HepG2 (cell line): Measurements from ENCODE around the gene PLK3. TPM values are rescaled to one million over a fixed set of nuclear protein-coding genes. Genes with fewer than 3 reads are reported as not detected.
A peak's percentile ranks its signal among the peaks of the same experiment; 100 is the strongest.

Experiments used
- FOXP1 ChIP-seq, 2 experiments: fragments of 450-650 bp in 1 of 2; IDR thresholded peaks; 2 replicates each; pipeline ENCODE4 v1.6.1; 2017 to 2018; ENCODE audit warnings: antibody characterized with exemption in 1 of 2
- GZF1 ChIP-seq: sonication (generic); formaldehyde crosslinking; IDR thresholded peaks from 2 replicates; pipeline ENCODE4 v1.5.1; 2020; ENCODE audit warnings: mild to moderate bottlenecking, missing genetic modification reagents
- HCFC1 ChIP-seq: fragments of 150-350 bp; IDR thresholded peaks from 2 replicates; pipeline ENCODE4 v1.6.1; 2014; ENCODE audit warnings: low read depth, low read length
- MAFF ChIP-seq: IDR thresholded peaks from 2 replicates; pipeline ENCODE4 v1.6.1; 2011; ENCODE audit warnings: low read depth, low read length, improper control_type of control experiment
- MYNN ChIP-seq: sonication (generic); formaldehyde crosslinking; IDR thresholded peaks from 2 replicates; pipeline ENCODE4 v1.4.0; 2020; ENCODE audit warnings: mild to moderate bottlenecking, low read depth, missing genetic modification reagents
- NONO ChIP-seq, 2 experiments: fragments of 450-650 bp in 1 of 2; sonication (generic) in 1 of 2; formaldehyde crosslinking in 1 of 2; IDR thresholded peaks in 1 of 2; conservative IDR thresholded peaks in 1 of 2; 2 replicates each; pipeline versions ENCODE4 v1.6.1 to v1.8.0; 2017 to 2022; ENCODE audit warnings: mild to moderate bottlenecking in 1 of 2, missing genetic modification reagents in 1 of 2, moderate library complexity in 1 of 2
- PAF1 ChIP-seq: IDR thresholded peaks from 2 replicates; pipeline ENCODE4 v1.6.1; 2016; ENCODE audit warnings: missing genetic modification reagents, missing compliant biosample characterization
- SCMH1 ChIP-seq: sonication (generic); formaldehyde crosslinking; IDR thresholded peaks from 2 replicates; pipeline ENCODE4 v1.9.0; 2021; ENCODE audit warnings: missing genetic modification reagents, mild to moderate bottlenecking, borderline replicate concordance
- SIN3B ChIP-seq: fragments of 150-350 bp; IDR thresholded peaks from 2 replicates; pipeline ENCODE4 v1.6.1; 2014; ENCODE audit warnings: low read length
- TBP ChIP-seq: sonication (generic); formaldehyde crosslinking; IDR thresholded peaks from 2 replicates; pipeline ENCODE4 v1.5.0; 2020; ENCODE audit warnings: missing genetic modification reagents
- TBX3 ChIP-seq: fragments of 450-650 bp; IDR thresholded peaks from 2 replicates; pipeline ENCODE4 v1.6.1; 2017; ENCODE audit warnings: antibody characterized with exemption, mild to moderate bottlenecking, inconsistent platforms, borderline replicate concordance
- TOPORS ChIP-seq: sonication (generic); formaldehyde crosslinking; IDR thresholded peaks from 2 replicates; pipeline ENCODE4 v1.8.0; 2023; ENCODE audit warnings: mild to moderate bottlenecking, missing genetic modification reagents
- ZBTB21 ChIP-seq: sonication (generic); formaldehyde crosslinking; IDR thresholded peaks from 2 replicates; pipeline ENCODE4 v1.4.0; 2020; ENCODE audit warnings: missing genetic modification reagents
- ZNF12 ChIP-seq: sonication (generic); formaldehyde crosslinking; IDR thresholded peaks from 2 replicates; pipeline ENCODE4 v1.5.0; 2020; ENCODE audit warnings: missing genetic modification reagents
- ZNF510 ChIP-seq: sonication (generic); formaldehyde crosslinking; IDR thresholded peaks from 2 replicates; pipeline ENCODE4 v1.4.0; 2020; ENCODE audit warnings: low read depth, mild to moderate bottlenecking, missing genetic modification reagents
- ZNF557 ChIP-seq: sonication (generic); formaldehyde crosslinking; IDR thresholded peaks from 2 replicates; pipeline ENCODE4 v1.4.0; 2020; ENCODE audit warnings: missing genetic modification reagents
- polyA plus RNA-seq, 8 experiments: library from polyadenylated mRNA; depleted of rRNA in 3 of 8; stranded (reverse) in 7 of 8; unstranded in 1 of 8; fragments of >200 nt; fragmentation: Illumina TruSeq in 4 of 8; extraction: Trizol in 4 of 8; gene quantifications; 2 replicates each; pipeline versions ENCODE4 v1.2.1 to v1.2.3, GENCODE V29; 2011 to 2016; ENCODE audit warnings: low read depth in 4 of 8, missing spikeins in 1 of 8, mixed read lengths in 1 of 8; ENCODE audit not compliant: insufficient read depth in 1 of 8
- total RNA-seq, 5 experiments: library from RNA; depleted of rRNA; stranded (reverse); fragments of >200 nt; fragmentation: Illumina TruSeq; extraction: Trizol; gene quantifications; 2 replicates each; pipeline ENCODE4 v1.2.3, GENCODE V29; 2016; ENCODE audit warnings: low read depth in 1 of 5
- TF ChIP-seq, protein P1 (sequence below): sonication (generic); formaldehyde crosslinking; IDR thresholded peaks from 2 replicates; pipeline ENCODE4 v1.4.0; 2020; ENCODE audit warnings: missing genetic modification reagents
- TF ChIP-seq, protein P2 (sequence below): IDR thresholded peaks from 2 replicates; pipeline ENCODE4 v1.6.1; 2016; ENCODE audit warnings: mild to moderate bottlenecking
- TF ChIP-seq, protein P3 (sequence below): sonication (generic); formaldehyde crosslinking; IDR thresholded peaks from 2 replicates; pipeline ENCODE4 v1.9.0; 2022; ENCODE audit warnings: missing genetic modification reagents, mild to moderate bottlenecking, borderline replicate concordance
- TF ChIP-seq, protein P4 (sequence below): sonication (generic); formaldehyde crosslinking; IDR thresholded peaks from 2 replicates; pipeline ENCODE4 v1.4.0; 2020; ENCODE audit warnings: mild to moderate bottlenecking, missing genetic modification reagents

The PLK3 gene
- total and polyA plus RNA-seq, 2 of the 13 experiments (the other 11 are each of a cell fraction or from before 2014, with no cell fraction given) = 9.8 to 16.9 TPM

DNA sequence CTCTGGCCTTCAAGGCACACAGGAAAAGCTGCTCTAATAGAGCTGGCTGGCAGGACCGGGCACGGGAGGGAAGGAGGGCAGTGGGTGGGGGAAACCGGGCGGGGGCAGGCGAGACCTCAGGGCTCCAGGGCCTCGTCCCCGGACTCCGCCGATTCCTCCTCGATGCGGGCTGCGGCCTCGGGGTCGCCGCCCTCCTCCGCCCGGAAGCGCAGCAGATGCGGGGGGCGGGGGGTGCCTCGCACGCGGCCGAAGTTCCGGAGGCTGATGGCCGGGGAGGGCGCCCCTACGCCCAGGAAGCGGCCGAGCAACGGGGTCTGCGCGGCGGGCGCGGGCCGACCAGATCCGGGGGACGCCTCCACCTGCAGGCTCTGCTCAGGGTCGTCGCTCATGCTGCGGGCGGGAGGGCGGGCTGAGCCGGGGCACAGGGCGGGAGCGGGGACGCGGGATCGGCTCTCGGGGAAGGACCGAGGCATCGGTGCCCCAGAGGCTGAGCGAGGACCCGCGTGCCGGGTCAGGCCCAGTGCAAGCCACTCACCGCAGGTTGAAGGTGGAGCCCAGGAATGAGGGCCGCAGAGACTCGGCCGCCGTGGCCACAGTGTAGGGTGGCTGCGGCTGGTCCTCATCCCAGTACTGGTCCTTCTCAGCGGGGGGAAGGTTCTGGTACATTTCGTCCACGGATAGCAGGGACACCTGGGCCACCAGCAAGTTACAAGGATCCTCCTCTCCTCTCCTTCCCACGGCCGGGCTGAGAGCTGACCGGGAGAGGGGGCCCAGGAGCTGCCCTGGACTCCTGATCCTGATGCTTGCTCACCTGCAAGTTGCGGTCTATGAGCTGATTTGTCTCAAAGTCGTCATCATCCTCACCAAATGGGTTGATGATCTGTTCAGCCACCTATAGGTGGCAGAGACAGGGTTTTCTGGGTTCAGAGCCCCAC is 15.8 kb upstream of the PLK3 start (continued):
- TF ChIP-seq, protein P1, sequence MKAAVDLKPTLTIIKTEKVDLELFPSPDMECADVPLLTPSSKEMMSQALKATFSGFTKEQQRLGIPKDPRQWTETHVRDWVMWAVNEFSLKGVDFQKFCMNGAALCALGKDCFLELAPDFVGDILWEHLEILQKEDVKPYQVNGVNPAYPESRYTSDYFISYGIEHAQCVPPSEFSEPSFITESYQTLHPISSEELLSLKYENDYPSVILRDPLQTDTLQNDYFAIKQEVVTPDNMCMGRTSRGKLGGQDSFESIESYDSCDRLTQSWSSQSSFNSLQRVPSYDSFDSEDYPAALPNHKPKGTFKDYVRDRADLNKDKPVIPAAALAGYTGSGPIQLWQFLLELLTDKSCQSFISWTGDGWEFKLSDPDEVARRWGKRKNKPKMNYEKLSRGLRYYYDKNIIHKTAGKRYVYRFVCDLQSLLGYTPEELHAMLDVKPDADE (CRISPR knock-in tag) = no peak
- no peak for TF ChIP-seq ZNF557
- TF ChIP-seq MYNN = no peak
- TF ChIP-seq MAFF = no peak
- no peak for TF ChIP-seq SIN3B
- TF ChIP-seq, protein P2, sequence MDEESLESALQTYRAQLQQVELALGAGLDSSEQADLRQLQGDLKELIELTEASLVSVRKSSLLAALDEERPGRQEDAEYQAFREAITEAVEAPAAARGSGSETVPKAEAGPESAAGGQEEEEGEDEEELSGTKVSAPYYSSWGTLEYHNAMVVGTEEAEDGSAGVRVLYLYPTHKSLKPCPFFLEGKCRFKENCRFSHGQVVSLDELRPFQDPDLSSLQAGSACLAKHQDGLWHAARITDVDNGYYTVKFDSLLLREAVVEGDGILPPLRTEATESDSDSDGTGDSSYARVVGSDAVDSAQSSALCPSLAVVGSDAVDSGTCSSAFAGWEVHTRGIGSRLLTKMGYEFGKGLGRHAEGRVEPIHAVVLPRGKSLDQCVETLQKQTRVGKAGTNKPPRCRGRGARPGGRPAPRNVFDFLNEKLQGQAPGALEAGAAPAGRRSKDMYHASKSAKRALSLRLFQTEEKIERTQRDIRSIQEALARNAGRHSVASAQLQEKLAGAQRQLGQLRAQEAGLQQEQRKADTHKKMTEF (CRISPR knock-in tag) = peak; percentile 68
- TF ChIP-seq, protein P3, sequence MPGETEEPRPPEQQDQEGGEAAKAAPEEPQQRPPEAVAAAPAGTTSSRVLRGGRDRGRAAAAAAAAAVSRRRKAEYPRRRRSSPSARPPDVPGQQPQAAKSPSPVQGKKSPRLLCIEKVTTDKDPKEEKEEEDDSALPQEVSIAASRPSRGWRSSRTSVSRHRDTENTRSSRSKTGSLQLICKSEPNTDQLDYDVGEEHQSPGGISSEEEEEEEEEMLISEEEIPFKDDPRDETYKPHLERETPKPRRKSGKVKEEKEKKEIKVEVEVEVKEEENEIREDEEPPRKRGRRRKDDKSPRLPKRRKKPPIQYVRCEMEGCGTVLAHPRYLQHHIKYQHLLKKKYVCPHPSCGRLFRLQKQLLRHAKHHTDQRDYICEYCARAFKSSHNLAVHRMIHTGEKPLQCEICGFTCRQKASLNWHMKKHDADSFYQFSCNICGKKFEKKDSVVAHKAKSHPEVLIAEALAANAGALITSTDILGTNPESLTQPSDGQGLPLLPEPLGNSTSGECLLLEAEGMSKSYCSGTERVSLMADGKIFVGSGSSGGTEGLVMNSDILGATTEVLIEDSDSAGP (CRISPR knock-in tag) = peak; percentile 70
- TF ChIP-seq FOXP1 (IDR thresholded peaks at IDR 0.05) = no peak
- TF ChIP-seq FOXP1 (CRISPR knock-in tag; IDR thresholded peaks at IDR 0.05) = no peak
- no peak for TF ChIP-seq SCMH1 (CRISPR knock-in tag)
- TF ChIP-seq TBX3 = no peak
- TF ChIP-seq TBP (CRISPR knock-in tag) = no peak
- no peak for TF ChIP-seq NONO (IDR thresholded peaks at IDR 0.05)
- TF ChIP-seq NONO (CRISPR knock-in tag; conservative IDR thresholded peaks at IDR 0.05) = peak; percentile 75
- no peak for TF ChIP-seq ZNF510 (CRISPR knock-in tag)
- TF ChIP-seq GZF1 (CRISPR knock-in tag) = peak; percentile 88
- no peak for TF ChIP-seq PAF1 (CRISPR knock-in tag)
- TF ChIP-seq, protein P4, sequence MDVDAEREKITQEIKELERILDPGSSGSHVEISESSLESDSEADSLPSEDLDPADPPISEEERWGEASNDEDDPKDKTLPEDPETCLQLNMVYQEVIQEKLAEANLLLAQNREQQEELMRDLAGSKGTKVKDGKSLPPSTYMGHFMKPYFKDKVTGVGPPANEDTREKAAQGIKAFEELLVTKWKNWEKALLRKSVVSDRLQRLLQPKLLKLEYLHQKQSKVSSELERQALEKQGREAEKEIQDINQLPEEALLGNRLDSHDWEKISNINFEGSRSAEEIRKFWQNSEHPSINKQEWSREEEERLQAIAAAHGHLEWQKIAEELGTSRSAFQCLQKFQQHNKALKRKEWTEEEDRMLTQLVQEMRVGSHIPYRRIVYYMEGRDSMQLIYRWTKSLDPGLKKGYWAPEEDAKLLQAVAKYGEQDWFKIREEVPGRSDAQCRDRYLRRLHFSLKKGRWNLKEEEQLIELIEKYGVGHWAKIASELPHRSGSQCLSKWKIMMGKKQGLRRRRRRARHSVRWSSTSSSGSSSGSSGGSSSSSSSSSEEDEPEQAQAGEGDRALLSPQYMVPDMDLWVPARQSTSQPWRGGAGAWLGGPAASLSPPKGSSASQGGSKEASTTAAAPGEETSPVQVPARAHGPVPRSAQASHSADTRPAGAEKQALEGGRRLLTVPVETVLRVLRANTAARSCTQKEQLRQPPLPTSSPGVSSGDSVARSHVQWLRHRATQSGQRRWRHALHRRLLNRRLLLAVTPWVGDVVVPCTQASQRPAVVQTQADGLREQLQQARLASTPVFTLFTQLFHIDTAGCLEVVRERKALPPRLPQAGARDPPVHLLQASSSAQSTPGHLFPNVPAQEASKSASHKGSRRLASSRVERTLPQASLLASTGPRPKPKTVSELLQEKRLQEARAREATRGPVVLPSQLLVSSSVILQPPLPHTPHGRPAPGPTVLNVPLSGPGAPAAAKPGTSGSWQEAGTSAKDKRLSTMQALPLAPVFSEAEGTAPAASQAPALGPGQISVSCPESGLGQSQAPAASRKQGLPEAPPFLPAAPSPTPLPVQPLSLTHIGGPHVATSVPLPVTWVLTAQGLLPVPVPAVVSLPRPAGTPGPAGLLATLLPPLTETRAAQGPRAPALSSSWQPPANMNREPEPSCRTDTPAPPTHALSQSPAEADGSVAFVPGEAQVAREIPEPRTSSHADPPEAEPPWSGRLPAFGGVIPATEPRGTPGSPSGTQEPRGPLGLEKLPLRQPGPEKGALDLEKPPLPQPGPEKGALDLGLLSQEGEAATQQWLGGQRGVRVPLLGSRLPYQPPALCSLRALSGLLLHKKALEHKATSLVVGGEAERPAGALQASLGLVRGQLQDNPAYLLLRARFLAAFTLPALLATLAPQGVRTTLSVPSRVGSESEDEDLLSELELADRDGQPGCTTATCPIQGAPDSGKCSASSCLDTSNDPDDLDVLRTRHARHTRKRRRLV (CRISPR knock-in tag) = 0 out of 2 replicates have a peak, but pooled peaks have one; percentile 23
- TF ChIP-seq HCFC1 = no peak
- no peak for TF ChIP-seq ZNF12 (CRISPR knock-in tag)
- no peak for TF ChIP-seq TOPORS (CRISPR knock-in tag)
- TF ChIP-seq ZBTB21 (CRISPR knock-in tag) = peak; percentile 30; the same call in 1 of the 2 replicates
